Skin epidermis (tissue), 12 donors: ENCODE data around the gene ANKDD1A.
A peak's percentile ranks its signal among the peaks of the same experiment; 100 is the strongest.

Source experiments
- H3K27ac ChIP-seq, 21 experiments: fragments of 200-600 bp; sonication (generic) in 11 of 21; one replicate each; pipeline ENCODE4 v1.5.0; 2020; ENCODE audit warnings: mild to moderate bottlenecking in 3 of 21, inconsistent platforms in 2 of 21, moderate library complexity in 2 of 21
- H3K4me3 ChIP-seq, 7 experiments: fragments of 200-600 bp; sonication (generic) in 2 of 7; one replicate each; pipeline ENCODE4 v1.5.0; 2020; ENCODE audit warnings: inconsistent platforms in 2 of 7, mild to moderate bottlenecking in 2 of 7, moderate library complexity in 1 of 7

ANKDD1A gene

DNA sequence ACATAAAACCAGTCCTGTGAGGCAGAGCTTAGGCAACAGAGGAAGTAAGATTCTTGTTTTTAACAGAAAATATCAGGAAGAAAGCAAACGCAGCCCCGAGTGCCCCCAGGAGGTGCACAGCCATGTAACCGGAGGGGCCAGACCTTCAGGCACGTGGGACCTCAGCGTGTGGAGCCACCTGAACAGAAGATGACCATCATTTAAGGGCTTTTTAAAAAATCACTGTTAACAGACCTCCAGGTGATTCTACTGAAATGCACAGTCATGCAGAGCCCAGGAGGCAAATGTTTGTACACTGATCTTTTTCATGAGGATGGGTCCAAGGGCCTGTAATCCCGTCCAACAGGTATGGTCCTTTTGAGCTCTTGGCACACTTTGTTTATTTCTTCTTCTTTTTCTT lies 39.2 kb downstream of the ANKDD1A start:
- no peak overlapping the region for H3K27ac ChIP-seq
- no peak overlapping the region for H3K4me3 ChIP-seq

DNA sequence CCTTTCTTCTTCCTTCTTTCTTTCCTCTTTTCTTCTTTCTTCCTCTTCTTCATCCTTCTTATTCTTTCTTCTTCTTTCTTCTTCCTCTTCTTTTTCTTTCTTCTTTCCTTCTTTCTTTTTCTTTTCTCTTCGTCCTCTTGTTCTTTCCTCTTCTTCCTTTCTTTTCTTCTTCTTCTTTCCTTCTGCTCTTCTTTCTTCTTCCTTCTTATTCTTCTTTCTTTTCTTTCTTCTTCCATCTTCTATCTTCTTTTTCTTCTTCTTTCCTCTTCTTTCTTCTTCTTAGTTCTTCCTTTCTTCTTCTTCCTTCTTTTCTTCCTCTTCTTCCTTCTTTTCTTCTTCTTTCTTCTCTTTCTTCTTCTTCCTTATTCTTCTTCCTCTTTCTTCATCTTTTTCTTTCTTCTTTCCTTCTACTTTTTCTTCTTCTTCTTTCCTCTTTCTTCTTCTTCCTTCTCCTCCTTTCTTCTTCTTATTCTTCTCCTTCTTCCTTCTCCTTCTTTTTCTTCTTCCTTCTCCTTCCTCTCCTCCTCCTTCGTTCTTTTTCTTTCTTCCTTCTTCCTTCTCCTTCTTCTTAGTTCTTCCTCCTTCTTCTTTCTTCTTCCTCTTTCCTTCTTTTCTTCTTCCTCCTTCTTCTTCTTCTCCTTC lies 40.2 kb downstream of the ANKDD1A start:
- Histone ChIP-seq H3K4me3 (no peak overlapping the region), H3K27ac (no peak overlapping the region)

DNA sequence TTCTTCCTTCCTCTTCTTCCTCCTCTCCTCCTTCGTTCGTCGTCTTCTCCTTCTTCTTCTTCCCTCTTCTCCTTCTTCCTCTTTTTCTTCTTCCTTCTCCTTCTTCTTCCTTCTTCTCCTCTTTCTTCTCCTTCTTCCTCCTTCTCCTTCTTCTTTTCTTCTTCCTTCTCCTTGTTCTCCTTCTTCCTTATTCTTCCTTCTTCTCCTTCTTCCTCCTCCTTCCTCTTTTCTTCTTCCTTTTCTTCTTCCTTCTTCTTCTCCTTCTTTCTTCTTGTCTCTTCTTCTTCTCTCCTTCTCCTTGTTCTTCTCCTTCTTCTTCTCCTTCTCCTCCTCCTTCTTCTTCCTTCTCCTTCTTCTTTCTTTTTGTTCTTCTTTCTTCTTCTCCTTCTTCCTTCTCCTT lies 42.7 kb downstream of the ANKDD1A start:
- Histone ChIP-seq H3K27ac (no peak overlapping the region), H3K4me3 (no peak overlapping the region)

DNA sequence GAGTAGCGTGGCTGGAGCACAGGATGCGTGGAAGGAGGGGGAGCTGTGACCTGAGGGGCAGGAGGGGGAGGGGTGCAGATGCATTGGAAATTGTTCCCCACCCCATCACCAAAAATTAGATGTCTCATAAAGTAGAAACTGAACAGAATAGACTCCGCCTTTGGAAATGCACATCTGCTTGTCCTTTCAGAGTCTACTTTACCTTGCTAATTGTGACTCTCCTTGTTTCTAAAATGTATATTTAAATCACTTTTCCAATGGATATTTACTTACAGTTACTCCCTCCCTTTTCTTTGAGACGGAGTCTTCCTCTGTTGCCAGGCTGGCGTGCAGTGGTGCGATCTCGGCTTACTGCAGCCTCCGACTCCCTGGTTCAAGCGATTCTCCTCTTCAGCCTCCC lies 47.4 kb downstream of the ANKDD1A start:
- Histone ChIP-seq H3K4me3 (no peak overlapping the region), H3K27ac (no peak overlapping the region)

DNA sequence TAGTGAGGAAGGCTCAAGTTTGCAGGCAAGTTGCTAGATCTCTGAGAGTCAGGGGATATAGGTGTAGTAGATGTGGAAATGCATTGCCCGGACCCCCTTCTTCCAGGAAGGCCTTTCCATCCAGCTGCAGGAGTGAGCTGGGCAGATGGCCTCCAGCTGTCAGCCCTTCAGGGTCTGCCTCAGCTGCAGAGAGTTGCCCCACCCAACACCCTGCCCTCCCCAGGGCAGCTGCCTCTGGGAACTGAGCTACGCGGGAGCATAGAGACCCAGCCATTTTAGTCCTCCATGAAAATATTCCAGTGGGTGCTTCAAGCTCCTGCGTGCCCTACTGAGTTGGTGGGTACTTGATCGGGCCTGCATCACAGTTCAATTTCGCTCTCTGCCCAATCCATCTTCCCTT lies 48.5 kb downstream of the ANKDD1A start:
- Histone ChIP-seq H3K4me3 (no peak overlapping the region), H3K27ac (no peak overlapping the region)

DNA sequence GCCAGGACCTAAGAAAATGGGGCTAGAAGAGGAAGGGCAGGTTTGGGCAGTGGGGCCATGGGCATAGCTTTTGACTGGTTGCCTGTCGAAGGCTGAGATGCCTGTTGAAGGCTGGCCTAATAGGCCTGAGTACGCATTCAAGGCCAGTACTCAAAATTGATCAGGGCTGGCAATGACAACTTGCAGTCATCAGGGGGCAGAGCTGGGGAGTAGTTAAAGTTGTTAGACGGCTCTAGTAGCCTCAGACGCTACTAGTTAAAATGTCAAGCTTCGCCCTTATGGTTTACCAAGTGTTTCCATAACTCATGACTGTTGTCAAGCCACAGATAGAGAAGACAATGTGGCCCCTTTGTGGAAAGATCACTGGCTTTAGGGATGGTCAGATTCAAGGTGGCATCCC lies 49.3 kb downstream of the ANKDD1A start:
- Histone ChIP-seq H3K27ac (no peak overlapping the region), H3K4me3 (no peak overlapping the region)

DNA sequence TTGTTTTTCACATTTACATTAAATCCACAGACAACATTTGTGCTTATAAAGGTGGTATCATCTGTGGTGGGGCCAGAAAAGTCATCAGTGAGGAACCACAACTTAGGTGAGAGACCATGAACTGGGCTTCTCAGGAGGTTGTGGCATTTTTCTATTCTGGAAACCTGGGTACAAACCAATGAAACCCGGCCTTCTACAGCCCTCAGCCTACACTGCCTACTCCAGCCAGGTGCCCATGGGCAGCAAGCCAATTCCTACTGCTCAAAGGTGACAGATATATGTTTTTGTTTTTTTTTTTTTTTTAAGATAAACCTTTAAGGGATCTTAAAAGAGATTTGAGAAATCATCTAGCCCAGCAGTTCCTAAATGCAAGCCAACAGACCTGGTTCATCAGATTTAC lies 57.7 kb downstream of the ANKDD1A start:
- H3K4me3 ChIP-seq = no peak overlapping the region

DNA sequence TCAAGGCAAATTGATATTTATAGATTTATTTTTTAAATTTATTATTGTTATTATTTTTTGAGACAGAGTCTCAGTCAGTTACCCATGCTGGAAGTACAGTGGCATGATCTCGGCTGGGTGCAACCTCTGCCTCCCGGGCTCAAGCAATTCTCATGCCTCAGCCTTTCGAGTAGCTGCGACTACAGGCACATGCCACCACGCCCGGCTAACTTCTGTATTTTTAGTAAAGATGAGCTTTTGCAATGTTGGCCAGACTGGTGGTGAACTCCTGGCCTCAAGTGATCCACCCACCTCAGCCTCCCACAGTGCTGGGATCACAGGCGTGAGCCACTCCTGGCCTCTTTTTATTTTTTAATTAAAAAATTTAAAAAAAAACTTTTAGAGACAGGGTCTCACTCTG lies 59.0 kb downstream of the ANKDD1A start:
- H3K27ac ChIP-seq = no peak overlapping the region
- no peak overlapping the region for H3K4me3 ChIP-seq

More for the DNA sequence above, 57.7 kb downstream of the ANKDD1A start:
- H3K27ac ChIP-seq = no peak overlapping the region

DNA sequence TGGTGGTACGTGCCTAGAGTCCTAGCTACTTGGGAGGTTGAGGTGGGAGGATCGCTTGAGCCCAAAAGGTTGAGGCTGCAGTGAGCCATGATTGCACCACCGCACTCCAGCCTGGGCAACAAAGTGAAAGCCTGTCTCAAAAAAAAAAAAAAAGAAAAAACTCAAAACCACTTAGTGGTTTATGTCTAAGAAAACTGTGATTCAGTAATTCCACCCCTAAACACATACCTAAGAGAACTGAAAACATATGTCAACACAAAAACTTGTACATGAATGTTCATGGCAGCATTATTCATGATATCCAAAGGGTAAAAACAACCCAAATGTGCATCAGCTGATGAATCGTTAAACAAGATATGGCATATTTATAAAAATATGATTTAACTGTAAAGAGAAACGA lies 63.7 kb downstream of the ANKDD1A start:
- peak overlapping the region in 1 of 21 experiments; percentile 39 for H3K27ac ChIP-seq
- H3K4me3 ChIP-seq = no peak overlapping the region

DNA sequence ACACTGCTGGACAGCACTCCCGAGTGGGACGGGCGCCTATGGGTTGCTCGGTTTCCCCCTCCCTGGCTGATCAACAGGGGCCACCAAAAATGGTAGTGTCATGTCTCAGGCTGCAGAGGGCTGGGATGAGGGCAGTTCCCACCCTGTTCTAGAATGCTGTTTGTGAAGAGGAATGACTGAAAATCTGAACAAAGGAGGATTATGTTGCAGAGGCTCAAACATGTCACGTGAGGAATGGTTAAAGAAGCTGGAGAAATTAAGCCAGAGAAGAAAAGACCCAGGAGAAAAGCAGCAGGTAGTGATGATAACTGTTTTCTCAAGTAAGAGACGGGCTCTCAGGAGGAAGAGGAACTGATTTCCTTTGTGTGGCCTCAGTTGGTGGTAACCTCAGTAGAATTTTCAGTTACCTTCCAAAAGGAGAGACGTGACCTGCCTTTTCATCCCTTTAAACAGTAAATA lies 67.6 kb downstream of the ANKDD1A start:
- H3K27ac ChIP-seq = no peak overlapping the region
- no peak overlapping the region for H3K4me3 ChIP-seq

DNA sequence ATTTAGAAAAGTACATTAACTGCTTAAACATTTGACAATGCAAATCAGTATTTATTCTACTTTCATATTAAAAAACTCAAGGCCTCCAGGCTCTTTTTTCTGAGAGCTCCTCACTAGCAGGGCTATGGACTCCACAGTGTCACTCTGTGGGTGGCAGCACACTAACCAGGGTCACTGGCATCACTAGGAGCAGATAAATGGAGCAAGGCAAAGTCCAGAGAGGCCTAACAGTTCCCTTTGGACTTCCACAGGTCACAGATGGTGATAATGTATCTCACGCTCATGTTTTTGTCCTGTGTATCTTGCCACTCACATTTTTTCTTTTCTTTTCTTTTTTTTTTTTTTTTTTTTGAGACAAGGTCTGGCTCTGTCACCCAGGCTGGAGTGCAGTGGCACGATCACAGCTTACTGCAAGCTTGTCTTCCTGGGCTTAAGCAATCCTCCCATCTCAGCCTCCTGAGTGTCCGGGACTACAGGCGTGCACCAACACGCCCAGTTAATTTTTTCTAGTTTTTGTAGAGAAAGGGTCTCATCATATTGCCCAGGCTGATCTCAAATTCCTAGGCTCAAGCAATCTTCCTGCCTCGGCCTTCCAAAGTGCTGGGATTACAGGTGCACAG lies 70.2 kb downstream of the ANKDD1A start:
- Histone ChIP-seq H3K27ac (peak overlapping the region in 1 of 21 experiments; percentile 28), H3K4me3 (no peak overlapping the region)

DNA sequence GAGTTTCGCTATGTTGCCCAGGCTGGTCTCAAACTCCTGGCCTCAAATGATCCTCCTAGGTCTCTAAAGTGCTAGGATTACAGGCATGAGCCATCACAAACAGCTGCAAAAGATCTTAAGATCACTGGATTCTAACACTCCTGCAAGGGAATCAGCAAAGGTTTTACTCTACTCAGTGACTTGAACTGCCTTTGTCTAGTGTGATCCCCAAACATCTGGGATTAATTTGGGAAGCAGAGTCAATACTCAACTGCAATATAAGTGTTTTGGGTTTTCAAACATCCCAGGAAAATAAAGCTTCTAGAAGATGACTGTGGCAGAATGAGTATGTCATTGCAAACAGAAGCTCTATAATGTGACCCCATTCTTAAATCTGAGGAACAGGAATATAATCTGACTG lies 70.8 kb downstream of the ANKDD1A start:
- Histone ChIP-seq H3K27ac (no peak overlapping the region), H3K4me3 (no peak overlapping the region)

DNA sequence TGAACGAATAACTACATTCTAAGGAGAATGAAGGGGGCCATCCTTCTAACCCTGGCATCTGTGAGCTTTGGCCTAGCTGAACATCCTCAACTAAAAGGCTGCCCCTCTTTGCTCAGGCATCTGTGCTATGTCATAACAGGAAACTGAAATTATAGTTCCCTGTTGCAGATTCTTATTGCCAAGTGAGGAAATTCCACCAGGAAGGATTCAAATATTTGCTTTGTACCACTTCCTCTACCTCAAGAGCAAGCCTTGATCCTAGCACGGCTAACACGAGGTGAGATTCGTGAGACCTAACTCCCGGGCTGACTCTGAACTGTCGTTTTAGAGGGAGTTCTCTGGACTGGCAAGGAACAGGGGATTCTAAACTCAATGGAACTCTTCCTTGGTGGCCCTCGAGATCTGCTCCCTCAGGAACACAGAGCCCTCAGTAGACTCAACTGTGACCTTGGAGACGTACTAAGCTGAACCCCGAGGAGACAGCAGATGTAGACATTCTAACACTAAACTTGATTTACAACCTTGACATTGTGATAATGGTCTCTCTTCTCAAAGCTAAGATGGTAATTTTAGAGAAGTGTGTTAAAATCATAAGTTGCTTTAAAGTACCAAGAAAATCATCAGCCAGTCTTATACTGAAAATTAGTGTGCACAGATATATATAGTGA lies 73.8 kb downstream of the ANKDD1A start:
- Histone ChIP-seq H3K27ac (peak overlapping the region in 18 of 21 experiments; percentile 40 to 85 (median 56)), H3K4me3 (no peak overlapping the region)

DNA sequence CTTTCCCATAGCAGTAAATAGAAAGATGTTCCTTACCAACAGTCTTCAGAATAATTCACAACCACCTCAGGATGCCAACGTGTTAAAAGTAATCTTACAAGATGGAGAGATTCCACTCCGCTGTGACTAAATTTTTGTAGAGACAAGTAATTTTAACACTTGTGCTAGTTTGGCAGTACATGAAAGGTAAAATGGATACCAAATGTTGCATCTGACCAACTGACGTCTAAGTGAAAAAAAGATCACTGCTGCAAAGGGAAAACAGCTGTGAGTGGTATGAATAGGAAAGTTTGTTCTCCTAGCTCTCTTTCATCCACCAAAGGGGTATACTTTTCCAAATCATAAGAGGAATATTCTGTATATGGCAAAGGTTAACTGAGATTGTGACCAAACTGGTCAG lies 75.4 kb downstream of the ANKDD1A start:
- H3K27ac ChIP-seq = peak overlapping the region in 1 of 21 experiments; percentile 4

DNA sequence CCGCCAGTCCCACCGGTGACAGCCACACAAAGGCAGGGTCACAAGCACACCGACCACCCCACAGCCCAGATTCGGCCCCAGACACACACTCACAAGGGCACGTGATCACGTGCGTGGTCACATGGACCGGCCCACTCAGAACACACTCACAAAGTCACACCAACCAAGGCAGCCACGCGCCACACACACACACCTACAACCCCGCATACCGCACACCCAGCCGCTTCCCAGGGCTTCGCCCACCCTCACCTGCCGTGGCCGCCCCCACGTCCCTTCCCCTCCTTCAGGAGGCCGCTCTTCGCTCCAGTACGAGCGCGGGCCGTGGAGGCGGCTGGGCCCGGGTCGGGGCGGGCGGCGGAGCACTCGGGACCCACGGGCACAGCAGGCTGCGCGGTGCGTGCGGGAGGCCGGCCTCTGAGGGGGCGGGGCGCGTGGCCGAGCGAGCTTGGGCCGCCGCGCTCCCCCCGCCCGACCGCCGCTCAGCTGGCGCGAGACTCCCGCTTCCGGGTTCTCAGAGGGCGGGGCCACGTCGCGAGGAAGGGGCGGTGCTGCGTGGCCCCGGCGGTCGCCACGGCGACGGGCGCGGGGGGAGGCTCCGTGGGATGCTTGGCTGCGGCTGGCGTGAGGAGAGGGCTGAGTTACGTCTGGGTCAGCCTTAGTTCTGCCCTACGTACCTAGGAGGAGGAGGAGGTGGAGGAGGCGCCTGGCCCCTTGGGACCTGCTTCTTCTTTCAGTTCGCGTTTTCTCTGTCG lies 77.9 kb downstream of the ANKDD1A start, which contains the start of gene SPG21:
TSS of gene SPG21 (minus strand) at position 499 of the 752 bp plus-strand sequence. CDS start 6,345 bp downstream, outside the sequence.
- peak within 1 kb of the TSS; percentile 77 to 99 (median 95) for H3K27ac ChIP-seq
- H3K4me3 ChIP-seq = peak within 1 kb of the TSS; percentile 55 to 97 (median 92)

More for the DNA sequence above, 75.4 kb downstream of the ANKDD1A start:
- H3K4me3 ChIP-seq = no peak overlapping the region

DNA sequence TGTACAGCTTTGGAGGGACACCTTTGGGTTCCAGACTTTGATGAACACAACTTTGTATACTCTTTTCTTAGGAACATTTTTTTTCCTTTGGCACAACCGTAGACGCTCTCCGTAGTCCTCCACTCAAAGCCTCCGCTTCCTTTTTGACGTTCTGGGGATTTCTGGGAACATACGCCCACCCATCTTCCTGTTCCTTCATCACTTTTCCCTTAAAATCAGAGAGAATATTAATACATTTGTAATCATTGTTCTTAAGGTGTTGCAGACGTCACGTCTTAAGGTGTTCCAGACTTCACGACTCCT lies 78.4 kb downstream of the ANKDD1A start:
- H3K4me3 ChIP-seq = peak overlapping the region; percentile 55 to 97 (median 92)
- peak overlapping the region in 20 of 21 experiments; percentile 78 to 99 (median 94) for H3K27ac ChIP-seq

DNA sequence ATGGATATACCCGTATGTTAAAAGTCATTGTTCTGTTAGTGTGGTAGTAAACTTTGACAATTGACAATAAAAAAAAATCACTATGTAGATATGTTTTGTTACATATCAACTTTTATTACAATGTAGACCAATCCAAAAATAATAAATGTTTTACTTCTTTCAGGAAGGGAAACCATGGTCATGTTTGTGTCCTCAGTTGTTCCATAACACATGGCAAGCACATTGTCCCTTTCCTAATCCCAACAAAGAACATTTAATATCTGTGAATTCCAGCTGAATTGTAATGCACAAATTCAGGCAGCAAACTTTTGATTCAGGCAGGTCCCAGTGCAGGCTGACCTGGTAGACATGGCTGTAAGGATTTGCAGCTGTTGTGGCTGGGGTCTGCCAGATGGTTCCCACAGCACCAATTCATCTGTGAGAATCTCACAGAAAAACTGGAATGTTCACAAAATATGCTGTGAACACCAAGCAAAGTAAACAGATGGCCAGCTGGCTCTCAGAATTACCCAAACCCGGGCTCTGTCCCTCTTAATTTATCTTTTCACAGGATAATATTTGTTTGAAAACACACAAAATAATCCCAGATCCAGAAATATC lies 79.9 kb downstream of the ANKDD1A start:
- no peak overlapping the region for H3K27ac ChIP-seq
- no peak overlapping the region for H3K4me3 ChIP-seq

DNA sequence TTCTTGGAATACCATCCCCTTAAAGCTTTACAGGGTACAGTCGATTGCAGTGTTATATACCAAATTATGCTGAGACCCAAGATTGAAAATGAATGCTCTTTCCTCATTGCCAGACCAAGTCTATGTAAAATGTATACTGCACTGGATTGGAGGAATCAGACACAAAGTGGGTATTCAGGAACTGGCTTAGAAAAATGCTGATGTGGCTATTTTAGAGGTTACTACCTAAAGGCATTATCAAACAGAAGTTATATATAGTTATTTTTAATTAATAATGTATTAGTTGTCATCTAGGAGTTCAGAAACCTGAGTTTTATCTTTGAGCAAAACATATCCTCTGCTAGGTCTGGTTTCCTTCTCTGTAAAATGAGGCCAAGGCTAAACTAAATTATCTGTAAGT lies 81.6 kb downstream of the ANKDD1A start:
- H3K4me3 ChIP-seq = no peak overlapping the region
- no peak overlapping the region for H3K27ac ChIP-seq

DNA sequence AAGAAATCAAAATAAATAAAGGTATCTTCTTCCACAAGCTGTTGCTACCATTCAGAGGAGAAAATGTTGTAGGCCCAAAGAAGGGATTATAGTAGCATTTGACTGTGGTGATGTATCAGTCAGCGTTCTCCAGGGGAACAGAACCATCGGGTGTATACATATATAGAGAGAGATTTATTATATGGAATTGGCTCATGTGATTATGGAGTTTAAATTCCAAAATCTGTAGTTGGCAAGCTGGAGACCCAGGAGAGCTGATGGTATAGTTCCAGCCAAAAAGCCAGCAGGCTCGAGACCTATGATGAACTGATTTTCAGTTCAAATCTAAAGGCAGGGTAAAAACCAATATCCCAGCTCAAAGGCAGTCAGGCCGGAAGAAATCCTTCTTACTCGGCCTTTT lies 85.4 kb downstream of the ANKDD1A start:
- Histone ChIP-seq H3K27ac (no peak overlapping the region), H3K4me3 (no peak overlapping the region)
